DND-41 (cell line): Measurements from ENCODE around the gene KLF16.

Experiments
- ATAC-seq: fragments of 200-7000 bp; cut with Tn5 transposase; 3 replicates; pipeline ENCODE4 v1.9.1; 2021; ENCODE audit warnings: low read depth; ENCODE audit not compliant: insufficient read depth
- DNase-seq: peaks from one replicate; pipeline ENCODE4 v3.0.0-alpha.2; 2020
- H2AFZ ChIP-seq: 2 replicates; pipeline ENCODE4 v1.6.0; 2012; ENCODE audit warnings: low read depth, low read length
- H3K27ac ChIP-seq: 2 replicates; pipeline ENCODE4 v1.5.1; 2012; ENCODE audit warnings: low read length, inconsistent platforms
- H3K27me3 ChIP-seq: fragments of 200-600 bp; sonication (generic); 2 replicates; pipeline ENCODE4 v1.6.0; 2012; ENCODE audit warnings: low read length, mild to moderate bottlenecking, inconsistent platforms; ENCODE audit not compliant: insufficient read depth, poor library complexity
- H3K36me3 ChIP-seq: 2 replicates; pipeline ENCODE4 v1.5.1; 2012; ENCODE audit warnings: low read length, inconsistent platforms; ENCODE audit not compliant: insufficient read depth
- H3K4me1 ChIP-seq: 2 replicates; pipeline ENCODE4 v1.5.1; 2012; ENCODE audit warnings: mild to moderate bottlenecking, low read length; ENCODE audit not compliant: insufficient read depth
- H3K4me2 ChIP-seq: 2 replicates; pipeline ENCODE4 v1.6.0; 2012; ENCODE audit warnings: mild to moderate bottlenecking, moderate library complexity, low read length, inconsistent platforms; ENCODE audit not compliant: insufficient read depth
- H3K4me3 ChIP-seq, 2 experiments: fragments of 200-600 bp in 1 of 2; shearing (Covaris generic) in 1 of 2; 2 replicates each; pipeline ENCODE4 v1.5.1; 2012 to 2016; ENCODE audit warnings: inconsistent platforms in 2 of 2, low read length in 2 of 2, mild to moderate bottlenecking in 2 of 2, low read depth in 1 of 2, moderate library complexity in 1 of 2
- H3K79me2 ChIP-seq: 2 replicates; pipeline ENCODE4 v1.6.0; 2012; ENCODE audit warnings: low read length, inconsistent platforms; ENCODE audit not compliant: insufficient read depth
- H3K9ac ChIP-seq: 2 replicates; pipeline ENCODE4 v1.6.0; 2012; ENCODE audit warnings: low read depth, mild to moderate bottlenecking, inconsistent platforms, low read length, moderate library complexity
- H3K9me3 ChIP-seq: 2 replicates; pipeline ENCODE4 v1.5.1; 2012; ENCODE audit warnings: low read length, moderate library complexity, mild to moderate bottlenecking, inconsistent platforms; ENCODE audit not compliant: insufficient read depth, severe bottlenecking
- H4K20me1 ChIP-seq: 2 replicates; pipeline ENCODE4 v1.6.0; 2012; ENCODE audit warnings: low read length; ENCODE audit not compliant: insufficient read depth
- EZH2 ChIP-seq: IDR thresholded peaks from 3 replicates; pipeline ENCODE4 v1.6.1; 2012; ENCODE audit warnings: borderline replicate concordance, low read depth, mild to moderate bottlenecking, moderate library complexity, low read length, inconsistent platforms; ENCODE audit not compliant: severe bottlenecking
- TF ChIP-seq, protein P1 (sequence below): IDR thresholded peaks from 2 replicates; pipeline ENCODE4 v1.5.1; 2012; ENCODE audit warnings: borderline replicate concordance, low read length, moderate library complexity, mild to moderate bottlenecking; ENCODE audit not compliant: poor library complexity, severe bottlenecking; ENCODE audit errors: extremely low read depth

Gene KLF16

GRCh38 chr19:1866693-1867348, 3.4 kb upstream of the KLF16 start:
- Histone ChIP-seq H3K27ac (no peak overlapping the region), H2AFZ (no peak overlapping the region), H3K79me2 (peaks cover 44% of the 10 kb centered on the region), H3K4me3 (no peak overlapping the region), H3K27me3 (no peaks in the 10 kb centered on the region), H4K20me1 (peaks cover 16% of the 10 kb centered on the region), H3K36me3 (peaks cover 5% of the 10 kb centered on the region), H3K4me1 (peaks cover 22% of the 10 kb centered on the region), H3K9me3 (no peaks in the 10 kb centered on the region), H3K9ac (no peak overlapping the region), H3K4me2 (no peak overlapping the region)
- ATAC-seq (no peak), DNase-seq (no peak)
- TF ChIP-seq, protein P1, sequence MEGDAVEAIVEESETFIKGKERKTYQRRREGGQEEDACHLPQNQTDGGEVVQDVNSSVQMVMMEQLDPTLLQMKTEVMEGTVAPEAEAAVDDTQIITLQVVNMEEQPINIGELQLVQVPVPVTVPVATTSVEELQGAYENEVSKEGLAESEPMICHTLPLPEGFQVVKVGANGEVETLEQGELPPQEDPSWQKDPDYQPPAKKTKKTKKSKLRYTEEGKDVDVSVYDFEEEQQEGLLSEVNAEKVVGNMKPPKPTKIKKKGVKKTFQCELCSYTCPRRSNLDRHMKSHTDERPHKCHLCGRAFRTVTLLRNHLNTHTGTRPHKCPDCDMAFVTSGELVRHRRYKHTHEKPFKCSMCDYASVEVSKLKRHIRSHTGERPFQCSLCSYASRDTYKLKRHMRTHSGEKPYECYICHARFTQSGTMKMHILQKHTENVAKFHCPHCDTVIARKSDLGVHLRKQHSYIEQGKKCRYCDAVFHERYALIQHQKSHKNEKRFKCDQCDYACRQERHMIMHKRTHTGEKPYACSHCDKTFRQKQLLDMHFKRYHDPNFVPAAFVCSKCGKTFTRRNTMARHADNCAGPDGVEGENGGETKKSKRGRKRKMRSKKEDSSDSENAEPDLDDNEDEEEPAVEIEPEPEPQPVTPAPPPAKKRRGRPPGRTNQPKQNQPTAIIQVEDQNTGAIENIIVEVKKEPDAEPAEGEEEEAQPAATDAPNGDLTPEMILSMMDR, result no peak
- TF ChIP-seq EZH2, result no peak

GRCh38 chr19:1865172-1866010, 2.0 kb upstream of the KLF16 start:
- ATAC-seq, result no peak
- H3K4me1 ChIP-seq, result peaks cover 31% of the 10 kb centered on the region
- H3K9me3 ChIP-seq, result no peaks in the 10 kb centered on the region
- peaks cover 25% of the 10 kb centered on the region for H4K20me1 ChIP-seq
- DNase-seq, result no peak
- H3K27me3 ChIP-seq, result no peaks in the 10 kb centered on the region
- H3K79me2 ChIP-seq, result peaks cover 48% of the 10 kb centered on the region
- no peak for TF ChIP-seq EZH2
- TF ChIP-seq, protein P1, result no peak
- peak overlapping the region; percentile 80 for H3K4me2 ChIP-seq
- peak overlapping the region; percentile 73; the same call in 1 of the 2 replicates for H2AFZ ChIP-seq
- no peaks in the 10 kb centered on the region for H3K36me3 ChIP-seq
- H3K27ac ChIP-seq, result peak overlapping the region; percentile 83
- H3K4me3 ChIP-seq, result peak overlapping the region; percentile 67 to 71; a peak in 3 of 4 replicates
- H3K9ac ChIP-seq, result peak overlapping the region; percentile 75

DNA sequence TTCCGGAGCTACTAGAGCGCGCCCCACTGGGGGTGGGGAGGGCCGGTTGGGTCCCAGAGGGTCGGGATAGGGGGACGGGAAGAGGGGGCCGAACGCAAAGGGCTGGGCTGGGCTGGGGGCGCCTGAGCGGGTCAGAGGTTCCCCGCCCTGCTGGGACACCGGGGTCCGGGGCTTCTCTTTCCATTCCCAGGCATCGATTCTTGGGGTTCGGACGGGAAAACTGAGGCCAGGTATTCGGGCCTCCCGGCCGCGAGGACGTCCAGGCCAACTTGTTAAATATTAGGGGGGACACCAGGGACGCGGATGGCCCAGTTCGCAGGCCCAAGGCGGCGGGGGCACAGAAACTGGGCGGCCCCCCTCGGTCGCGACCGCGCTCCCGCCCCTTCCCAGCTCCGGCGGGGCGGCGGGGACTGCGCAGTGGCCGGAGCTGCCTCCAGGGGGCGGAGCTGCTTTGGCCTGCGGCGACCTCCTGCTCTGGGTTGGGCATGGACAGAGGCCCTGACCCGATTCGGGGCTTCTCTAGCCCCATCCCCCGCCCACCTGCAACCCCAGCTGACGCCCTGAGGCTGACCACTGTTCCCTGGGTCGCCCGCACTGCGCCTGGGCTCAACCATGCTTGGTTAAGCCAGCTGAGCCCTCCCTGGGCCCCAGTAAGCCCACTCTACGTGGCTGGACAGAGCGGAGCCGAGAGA, 1.2 kb upstream of the KLF16 start:
- TF ChIP-seq, protein P1, result peak; percentile 75
- no peak for TF ChIP-seq EZH2
- Histone ChIP-seq H3K27ac (peak overlapping the region; percentile 83), H4K20me1 (peaks cover 30% of the 10 kb centered on the region), H3K4me2 (peak overlapping the region; percentile 80), H3K79me2 (peaks cover 52% of the 10 kb centered on the region), H3K9ac (peak overlapping the region; percentile 75), H3K27me3 (no peaks in the 10 kb centered on the region), H3K9me3 (no peaks in the 10 kb centered on the region), H3K4me1 (peaks cover 37% of the 10 kb centered on the region), H3K36me3 (no peaks in the 10 kb centered on the region), H3K4me3 (peak overlapping the region; percentile 67 to 71; a peak in 3 of 4 replicates), H2AFZ (peak overlapping the region; percentile 73)
- ATAC-seq (peak; percentile 50), DNase-seq (peak; percentile 65)
